GM12875 (cell line): ENCODE results near the gene TFDP2.

Source experiments
- H3K4me3 ChIP-seq: one replicate; pipeline ENCODE4 v1.5.1; 2011; ENCODE audit warnings: low read depth, low read length, control low read depth
- TF ChIP-seq, protein P1 (sequence below): IDR thresholded peaks from 2 replicates; pipeline ENCODE4 v1.5.1; 2011; ENCODE audit warnings: low read depth, mild to moderate bottlenecking, control low read depth, inconsistent platforms, low read length, moderate library complexity, borderline replicate concordance; ENCODE audit not compliant: insufficient read depth

The TFDP2 gene

DNA sequence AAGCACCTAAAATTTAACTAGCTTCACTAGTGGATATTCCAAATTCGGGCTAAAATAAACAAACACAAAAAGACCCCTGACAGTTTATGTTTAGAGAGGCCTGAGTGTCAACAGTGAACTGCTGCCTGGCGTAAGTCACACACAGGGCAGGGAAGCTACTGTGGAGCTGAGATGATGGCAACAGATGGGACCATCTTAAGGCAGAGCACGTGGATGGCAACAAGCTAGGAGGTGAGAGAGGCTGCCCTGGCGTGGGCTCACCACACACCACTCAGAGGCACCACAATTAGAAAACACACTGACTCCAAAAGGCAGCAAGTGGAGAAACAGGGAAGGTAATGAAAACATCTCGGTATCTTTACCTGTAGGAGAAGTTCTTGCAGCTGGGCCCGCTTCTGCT, 179.6 kb downstream of the TFDP2 start:
- TF ChIP-seq, protein P1, sequence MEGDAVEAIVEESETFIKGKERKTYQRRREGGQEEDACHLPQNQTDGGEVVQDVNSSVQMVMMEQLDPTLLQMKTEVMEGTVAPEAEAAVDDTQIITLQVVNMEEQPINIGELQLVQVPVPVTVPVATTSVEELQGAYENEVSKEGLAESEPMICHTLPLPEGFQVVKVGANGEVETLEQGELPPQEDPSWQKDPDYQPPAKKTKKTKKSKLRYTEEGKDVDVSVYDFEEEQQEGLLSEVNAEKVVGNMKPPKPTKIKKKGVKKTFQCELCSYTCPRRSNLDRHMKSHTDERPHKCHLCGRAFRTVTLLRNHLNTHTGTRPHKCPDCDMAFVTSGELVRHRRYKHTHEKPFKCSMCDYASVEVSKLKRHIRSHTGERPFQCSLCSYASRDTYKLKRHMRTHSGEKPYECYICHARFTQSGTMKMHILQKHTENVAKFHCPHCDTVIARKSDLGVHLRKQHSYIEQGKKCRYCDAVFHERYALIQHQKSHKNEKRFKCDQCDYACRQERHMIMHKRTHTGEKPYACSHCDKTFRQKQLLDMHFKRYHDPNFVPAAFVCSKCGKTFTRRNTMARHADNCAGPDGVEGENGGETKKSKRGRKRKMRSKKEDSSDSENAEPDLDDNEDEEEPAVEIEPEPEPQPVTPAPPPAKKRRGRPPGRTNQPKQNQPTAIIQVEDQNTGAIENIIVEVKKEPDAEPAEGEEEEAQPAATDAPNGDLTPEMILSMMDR = no peak
- H3K4me3 ChIP-seq = no peak overlapping the region

DNA sequence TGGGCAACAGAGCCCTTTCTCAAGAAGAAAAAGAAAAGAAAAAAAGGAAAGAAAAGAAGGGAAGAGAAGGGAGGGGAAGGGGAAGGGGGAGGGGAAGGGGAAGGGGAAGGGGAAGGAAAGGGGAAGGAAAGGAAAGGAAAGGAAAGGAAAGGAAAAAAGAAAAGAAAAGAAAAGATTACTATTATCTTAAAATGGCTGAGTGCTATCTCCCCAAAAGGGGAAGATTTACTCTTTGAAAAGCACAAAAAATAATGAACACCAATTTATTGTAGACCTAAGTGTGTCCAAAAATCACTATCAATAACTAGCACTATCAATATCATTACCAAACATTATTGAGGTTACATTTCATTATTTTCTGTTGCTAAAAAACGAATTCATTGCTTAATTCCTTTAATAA, 183.9 kb downstream of the TFDP2 start:
- H3K4me3 ChIP-seq = no peak overlapping the region
- TF ChIP-seq, protein P1 = no peak

DNA sequence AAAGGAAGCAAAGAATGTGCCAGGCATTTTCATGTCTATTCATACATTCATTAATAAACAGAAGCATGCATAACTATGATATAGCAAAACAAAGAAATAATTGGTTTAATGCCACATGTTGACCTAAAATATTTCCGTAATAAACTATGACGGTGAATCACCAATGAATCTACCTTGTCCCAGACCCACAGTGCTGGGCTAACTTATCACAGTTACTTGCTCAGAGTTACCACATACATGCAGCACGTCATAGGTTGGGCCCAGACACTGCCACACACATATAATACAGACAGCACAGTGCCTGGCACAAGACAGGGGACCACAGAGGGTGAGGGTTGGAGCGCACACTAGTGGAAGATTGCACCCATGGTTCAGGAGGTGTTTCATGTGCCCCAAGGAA, 186.0 kb downstream of the TFDP2 start:
- TF ChIP-seq, protein P1 = no peak
- H3K4me3 ChIP-seq = no peak overlapping the region

DNA sequence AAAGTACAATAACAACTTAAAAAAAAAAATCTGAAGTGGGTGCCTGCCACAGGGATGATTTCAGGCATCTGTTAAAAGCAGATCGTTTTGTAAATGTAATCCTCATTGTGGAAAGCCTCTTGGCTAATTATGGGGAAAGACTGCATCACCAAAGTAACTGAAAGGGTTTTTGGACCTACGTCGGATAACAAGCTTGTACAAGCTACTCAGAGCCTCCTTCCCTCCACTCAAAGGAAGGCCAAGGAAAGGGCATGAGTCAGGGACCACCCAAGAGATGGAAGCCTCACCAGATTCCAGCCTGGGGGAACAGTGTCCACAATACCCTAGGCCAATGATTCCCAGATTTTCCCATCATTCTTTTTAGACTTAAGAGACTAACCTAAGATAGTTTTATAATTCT, 188.6 kb downstream of the TFDP2 start:
- TF ChIP-seq, protein P1 = no peak
- H3K4me3 ChIP-seq = no peak overlapping the region

DNA sequence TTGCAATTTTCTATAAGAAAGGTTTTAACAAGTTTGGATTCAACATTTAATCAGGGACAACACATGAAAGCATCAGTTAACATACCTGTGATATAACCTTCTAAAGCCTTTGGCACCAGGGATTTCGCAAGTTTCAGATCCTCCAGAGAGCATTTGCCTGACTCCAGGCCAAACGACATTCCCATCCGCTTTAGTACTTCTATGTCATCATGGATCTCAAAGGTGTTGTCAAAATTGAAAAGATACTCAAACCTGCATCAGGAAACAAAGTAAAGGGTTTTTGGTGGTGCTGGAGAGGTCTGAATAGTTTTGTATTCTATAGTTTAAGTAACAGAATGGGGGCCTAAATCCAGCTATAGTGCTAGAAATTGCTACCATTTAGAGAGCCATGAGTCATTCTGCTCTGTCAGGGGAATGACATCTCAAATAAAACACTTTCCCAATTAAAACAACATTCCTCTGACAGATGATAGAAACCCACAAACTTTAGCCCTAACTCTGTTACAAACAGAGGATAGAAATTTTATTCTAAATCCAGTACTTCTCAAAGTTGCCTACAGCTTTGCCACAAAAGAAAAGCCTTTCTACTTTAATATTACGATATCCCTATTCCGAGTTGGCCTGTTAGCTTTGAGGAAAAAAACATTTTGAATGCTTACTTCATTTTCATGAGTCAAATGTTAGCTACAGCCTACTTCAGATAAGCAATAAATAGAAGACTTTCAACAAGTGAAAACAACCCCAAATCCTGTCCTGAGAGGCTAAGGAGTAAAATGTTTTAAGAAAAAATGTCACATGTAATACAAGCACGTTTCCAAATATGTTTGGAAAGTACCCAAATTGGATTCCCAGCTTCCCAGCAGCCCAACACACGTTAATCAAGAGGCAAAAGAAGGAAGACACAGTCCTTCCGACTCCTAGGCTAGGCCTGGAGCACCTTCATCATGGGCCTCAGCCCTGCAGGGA, 189.5 kb downstream of the TFDP2 start:
- TF ChIP-seq, protein P1 = no peak
- H3K4me3 ChIP-seq = no peak overlapping the region

DNA sequence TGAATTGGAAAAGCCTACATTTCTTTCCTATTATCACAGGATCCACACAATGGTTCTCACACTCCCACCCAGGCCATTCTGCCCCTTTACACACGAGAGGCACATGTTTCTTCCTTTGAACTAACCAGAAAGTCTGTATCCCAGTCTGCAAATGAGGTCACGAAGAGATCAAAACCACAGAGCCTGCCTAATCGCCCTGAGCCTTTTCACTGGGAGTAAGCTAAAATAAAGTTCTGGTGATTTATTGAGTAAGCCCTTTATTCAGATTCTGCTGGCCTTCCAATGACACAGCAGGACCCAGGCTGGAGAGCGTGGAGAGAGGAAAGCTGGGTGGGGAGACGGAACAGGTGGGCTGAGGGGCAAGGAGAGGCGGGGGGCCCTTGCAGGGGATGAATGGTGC, 194.2 kb downstream of the TFDP2 start:
- H3K4me3 ChIP-seq = no peak overlapping the region
- TF ChIP-seq, protein P1 = no peak

DNA sequence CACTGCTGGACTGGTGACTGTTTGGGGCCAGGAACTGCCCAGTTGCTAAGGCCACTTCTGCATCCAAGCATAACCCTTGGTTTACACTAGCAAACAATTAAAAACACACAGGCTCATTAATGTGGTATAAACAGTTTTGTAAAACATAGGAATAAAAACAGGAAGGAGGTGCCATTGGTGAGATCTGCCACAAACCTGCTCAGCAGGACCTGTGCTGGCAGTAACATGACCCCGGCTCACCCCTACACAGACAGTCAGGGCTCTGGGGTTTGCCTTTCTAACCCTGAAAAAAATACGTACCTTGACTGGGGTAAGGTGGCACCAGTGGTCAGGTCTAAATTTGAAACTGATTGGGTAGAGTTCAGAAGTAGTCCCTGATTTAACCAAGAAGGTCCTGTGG, 196.7 kb downstream of the TFDP2 start:
- TF ChIP-seq, protein P1 = no peak
- H3K4me3 ChIP-seq = no peak overlapping the region
